GM13976 (cell line): Measurements from ENCODE around the gene ITGB1.
A peak's percentile ranks its signal among the peaks of the same experiment; 100 is the strongest.

ENCODE experiments used
- DNase-seq: peaks from one replicate; pipeline ENCODE4 v3.0.0; 2012; ENCODE audit warnings: low spot score
- CTCF ChIP-seq: IDR thresholded peaks from 2 replicates; pipeline ENCODE4 v1.5.1; 2012; ENCODE audit warnings: borderline replicate concordance, mild to moderate bottlenecking; ENCODE audit not compliant: insufficient read depth; ENCODE audit errors: extremely low read depth, missing control alignments, control extremely low read depth
- in situ Hi-C: fragments of 300-500 bp; cut with MboI; formaldehyde crosslinking; loops from one replicate; pipeline ENCODE4 v1.12.0; 2022; ENCODE audit warnings: low sequenced_read_pairs, mixed read lengths, inconsistent platforms; ENCODE audit not compliant: unreplicated experiment

The ITGB1 gene

GRCh38 chr10:32960022-32960421 lies 2.0 kb upstream of the ITGB1 start:
- no peak for DNase-seq
- no peak for TF ChIP-seq CTCF
- in situ Hi-C loops = no loop called here

- in situ Hi-C loops = no loop called here
- peak; percentile 49 for DNase-seq
- TF ChIP-seq CTCF = no peak
Observed at GRCh38 chr10:32959006-32959920, 1.2 kb upstream of the ITGB1 start.

GRCh38 chr10:32957341-32958084 lies 517 bp downstream of the ITGB1 start:
- no peak for TF ChIP-seq CTCF
- in situ Hi-C loops = no loop called here
- DNase-seq = peak; percentile 59

GRCh38 chr10:32956365-32957197 lies 1.4 kb downstream of the ITGB1 start:
- in situ Hi-C loops = no loop called here
- TF ChIP-seq CTCF = no peak
- DNase-seq = no peak

GRCh38 chr10:32955790-32956189 lies 2.2 kb downstream of the ITGB1 start:
- in situ Hi-C loops = no loop called here
- TF ChIP-seq CTCF = no peak
- DNase-seq = no peak

GRCh38 chr10:32955299-32955772 lies 2.7 kb downstream of the ITGB1 start:
- TF ChIP-seq CTCF = no peak
- in situ Hi-C loops = no loop called here
- DNase-seq = no peak
